Dedifferentiated amniotic fluid mesenchymal stem cell (primary cell): ENCODE measurements around the gene CATSPER1.
"Not testable (repeated sequence)": the region's sequence is repeated elsewhere in the genome, so short reads cannot be mapped to it uniquely, and the experiment has no call there.

Experiments used
- DNase-seq: peaks from one replicate; pipeline ENCODE4 v3.0.0-alpha.2; 2016; ENCODE audit errors: extremely low spot score

The CATSPER1 gene

DNA sequence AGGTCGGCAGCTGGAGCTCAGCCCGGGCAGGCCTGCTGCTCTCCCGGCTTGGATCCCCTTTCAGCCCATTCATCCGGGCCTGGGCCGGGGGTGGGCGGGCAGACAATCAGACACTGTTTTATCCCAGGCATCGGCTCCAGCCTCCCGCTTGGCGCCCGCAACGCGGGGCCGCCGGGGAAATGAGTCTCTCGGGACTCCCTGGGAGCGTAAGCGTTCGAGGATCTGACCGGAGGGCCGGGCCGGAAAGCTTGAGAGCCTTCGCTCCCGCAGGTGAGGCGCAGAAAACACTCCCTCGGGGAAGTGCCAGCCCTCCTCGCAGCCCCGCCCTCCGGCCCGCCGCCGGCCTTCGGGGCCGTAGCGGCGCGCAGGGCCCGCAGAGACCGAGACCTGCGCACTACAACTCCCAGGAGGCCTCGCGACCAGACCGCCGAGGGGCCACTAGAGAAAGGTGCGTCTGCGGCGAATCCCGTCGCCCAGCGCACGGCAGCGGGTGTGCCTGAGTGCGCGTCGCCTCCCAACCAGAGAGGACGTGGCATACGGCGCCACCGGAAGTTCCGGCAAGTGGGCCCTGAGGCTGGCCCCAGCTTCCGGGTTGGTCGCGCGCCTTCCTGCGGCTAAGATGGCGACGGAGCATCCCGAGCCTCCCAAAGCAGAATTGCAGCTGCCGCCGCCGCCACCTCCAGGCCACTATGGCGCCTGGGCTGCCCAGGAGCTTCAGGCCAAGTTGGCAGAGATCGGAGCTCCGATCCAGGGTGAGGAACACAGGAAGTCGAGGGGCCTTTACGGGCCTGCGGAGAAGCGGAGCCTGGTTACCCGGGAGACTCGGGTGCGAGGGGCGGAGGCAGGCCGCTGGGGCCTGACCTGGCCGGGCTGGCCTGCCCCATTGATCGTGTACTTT lies 25.7 kb upstream of the CATSPER1 start, which contains the start of gene SF3B2:
SF3B2 (plus strand) TSS at position 599 of the 898 bp plus-strand sequence; CDS start at position 620, 21 bp downstream.
- DNase-seq = peak; percentile 91

DNA sequence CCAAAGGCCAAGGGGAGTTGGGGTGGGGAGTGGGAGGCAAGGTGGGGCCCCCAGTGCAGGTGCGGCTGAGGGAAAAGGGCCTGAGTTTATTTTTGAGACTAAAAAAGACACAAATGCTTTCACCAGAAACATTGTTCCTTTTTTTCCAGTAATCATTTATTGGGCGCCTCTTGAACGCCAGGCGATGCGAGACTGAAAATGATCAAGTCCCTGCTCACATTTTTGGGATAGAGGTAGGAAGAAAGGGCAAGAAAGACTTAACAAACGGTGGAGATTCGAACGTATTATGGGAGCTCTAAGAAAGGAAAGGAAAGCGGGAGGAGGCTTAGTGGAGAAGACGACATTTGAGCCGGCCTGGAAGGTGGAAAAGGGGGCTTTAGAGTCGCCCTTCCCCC lies 25.1 kb upstream of the CATSPER1 start:
- no peak for DNase-seq

DNA sequence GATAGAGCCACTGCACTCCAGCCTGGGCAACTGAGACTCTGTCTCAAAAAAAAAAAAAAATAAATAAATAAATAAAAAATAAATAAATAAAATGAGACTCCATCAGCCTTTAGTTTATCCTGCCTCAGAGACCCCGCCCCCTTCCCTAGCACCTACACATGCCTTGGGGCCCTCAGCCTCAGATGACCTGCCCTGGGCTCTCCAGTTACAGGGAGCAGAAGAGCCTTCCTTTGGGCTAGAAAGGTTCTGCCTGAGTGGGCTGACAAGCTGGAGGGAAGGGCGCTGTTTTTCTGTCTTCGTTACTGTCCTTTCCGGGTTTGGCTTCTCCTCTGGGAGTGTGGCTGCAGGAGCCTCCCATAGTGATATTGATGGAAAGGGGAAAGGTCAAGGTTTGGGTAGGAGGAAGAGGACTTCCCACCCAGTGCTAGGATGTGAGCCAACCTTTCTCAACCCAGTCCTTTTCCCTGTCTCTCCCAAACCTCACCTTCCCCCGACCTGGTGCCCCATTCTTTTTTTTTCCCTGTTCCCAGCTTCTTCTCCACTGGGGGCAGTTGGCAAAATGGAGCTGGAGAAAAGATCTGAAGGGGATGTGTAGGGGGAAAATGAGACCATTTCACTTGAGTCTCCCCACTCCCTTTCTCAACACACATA lies 24.4 kb upstream of the CATSPER1 start:
- DNase-seq = no peak

DNA sequence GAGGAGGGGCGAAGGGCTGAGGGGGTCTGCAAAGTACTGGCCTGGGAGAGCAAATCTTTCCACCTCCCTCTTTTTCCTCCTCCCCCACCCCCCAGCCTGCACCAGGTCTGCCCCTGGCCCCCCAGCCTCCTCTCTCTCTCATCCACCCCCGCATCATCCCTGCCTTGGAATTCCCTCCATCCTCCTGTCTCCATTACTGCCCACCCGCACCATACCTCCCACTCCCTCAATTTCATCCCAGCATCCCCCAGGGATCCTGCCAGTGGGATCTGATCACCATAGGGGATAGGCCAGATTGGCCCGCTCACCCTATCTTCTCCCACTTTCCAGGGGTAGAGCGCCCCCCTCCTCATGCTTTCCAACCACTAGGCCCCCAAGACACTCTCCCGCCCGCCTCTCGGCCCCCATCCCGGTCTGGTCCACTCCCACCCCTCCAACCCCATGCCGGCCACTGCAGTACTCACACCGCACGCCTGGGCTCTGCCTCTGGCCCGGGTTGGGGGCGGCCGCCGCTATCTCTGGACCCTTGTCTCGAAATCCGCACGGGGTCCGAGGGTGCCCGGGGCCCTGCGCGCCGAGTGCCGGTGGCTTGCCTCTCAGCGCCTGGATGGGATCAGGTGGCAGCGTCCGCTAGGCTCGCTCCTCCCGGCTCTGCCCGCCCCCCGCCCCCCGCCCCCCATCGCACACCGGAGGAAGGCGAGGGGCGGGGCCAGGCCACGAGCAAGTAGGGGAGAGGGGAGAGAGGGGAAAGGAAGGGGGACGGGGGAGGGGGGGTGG lies 22.5 kb upstream of the CATSPER1 start, which contains the start of gene GAL3ST3:
GAL3ST3 (minus strand) TSS at position 615 of the 777 bp plus-strand sequence. CDS start 3,746 bp downstream, outside the sequence.
- DNase-seq = no peak

DNA sequence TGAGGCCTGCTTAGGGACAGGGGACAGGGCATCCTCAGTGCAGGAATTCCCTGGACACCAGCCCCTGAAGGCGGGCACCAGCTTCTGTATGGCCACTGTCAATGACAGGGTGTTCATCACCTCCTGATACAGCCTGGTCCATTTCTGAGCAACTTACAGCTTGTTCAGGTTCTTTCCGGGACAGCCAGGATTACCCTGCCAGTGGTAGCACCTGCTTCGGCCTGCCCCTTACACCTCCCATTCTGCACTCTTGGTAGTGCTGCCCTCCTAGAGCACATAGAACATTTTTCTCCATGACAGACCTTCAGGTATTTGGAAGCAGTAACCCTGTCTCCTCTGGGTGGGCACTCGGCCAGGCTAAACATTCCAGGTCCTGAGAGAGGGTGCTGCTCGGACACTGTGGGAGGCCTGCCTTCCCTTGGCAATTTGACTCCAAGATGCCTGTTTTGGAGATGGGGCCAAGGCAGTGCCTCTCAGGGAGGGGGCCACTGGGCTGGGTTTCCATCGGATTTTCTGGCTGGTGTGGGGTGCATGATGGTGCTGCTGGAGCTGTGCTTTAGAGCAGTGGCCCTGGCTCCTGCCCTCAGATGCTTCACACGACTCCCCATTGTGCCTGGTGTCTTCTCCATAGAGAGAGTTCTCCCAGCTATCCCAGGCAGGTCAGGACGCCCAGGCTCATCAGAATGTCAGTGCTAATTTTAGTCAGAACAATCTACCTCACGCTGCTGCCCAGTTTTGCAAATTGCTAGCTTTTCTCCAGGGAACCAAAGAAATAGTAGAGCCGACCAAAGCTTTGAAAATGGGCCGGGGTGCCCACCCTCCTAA lies 21.5 kb upstream of the CATSPER1 start:
- DNase-seq = no peak

DNA sequence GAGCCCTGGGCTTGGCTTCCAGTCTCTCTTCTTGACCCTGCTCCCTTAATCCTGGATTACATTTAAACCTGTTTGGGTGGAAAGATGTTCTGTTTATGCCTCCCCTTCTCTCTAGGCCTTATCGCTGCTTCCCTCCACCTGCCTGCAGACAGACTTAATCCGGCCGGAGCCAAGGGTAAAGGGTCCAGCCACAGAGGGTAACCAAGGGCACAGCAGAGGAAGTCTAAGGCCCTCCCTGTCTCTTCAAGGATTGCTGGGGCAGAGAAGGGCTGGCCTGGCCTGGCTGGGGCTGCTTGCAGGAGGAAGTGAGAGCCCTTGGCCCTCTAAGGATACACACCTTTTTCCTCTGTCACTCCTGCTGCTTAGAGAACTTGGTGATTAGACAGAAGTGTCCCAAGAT lies 20.6 kb upstream of the CATSPER1 start:
- no peak for DNase-seq

DNA sequence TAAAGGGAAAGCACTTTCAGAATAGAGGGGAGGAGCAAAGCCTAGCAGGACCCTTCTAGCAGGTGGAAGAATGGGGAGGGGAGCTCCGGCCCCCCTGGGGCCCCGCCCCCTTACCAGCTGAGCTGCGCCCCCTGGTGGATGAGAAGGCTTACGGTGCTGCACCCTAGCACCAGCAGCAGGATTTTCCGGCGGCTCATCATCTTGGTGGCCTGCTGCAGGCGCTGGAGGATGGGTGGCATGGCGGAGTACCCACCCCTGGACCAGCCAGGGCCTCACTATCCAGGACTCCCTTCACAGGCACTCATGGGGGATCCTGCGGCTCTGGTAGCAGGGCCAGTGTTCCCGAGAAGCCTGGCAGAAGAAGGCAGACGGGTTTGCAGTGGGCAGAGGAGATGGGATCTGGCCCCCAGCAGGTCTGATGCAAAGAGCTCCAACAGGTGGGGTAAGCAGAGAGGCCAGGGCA lies 18.9 kb upstream of the CATSPER1 start:
- peak; percentile 79 for DNase-seq

DNA sequence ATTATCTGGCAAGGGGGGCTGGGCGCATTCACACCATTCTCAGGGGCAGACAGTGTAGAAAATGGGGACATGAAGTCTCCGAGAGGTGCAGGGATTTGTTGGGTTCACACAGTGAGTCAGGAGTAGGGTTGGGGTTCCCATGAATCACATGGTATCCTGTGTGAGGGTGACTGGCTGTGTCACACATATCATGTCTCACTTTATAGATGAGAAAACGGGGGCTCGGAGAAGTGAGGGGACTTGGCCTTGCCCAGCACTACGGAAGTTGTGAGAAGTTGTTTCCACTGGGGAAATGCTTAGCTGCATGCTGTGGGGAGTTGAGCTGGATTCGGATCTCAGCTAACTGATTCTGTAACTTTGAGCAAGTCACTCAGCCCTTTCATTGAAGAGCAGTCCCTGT lies 18.5 kb upstream of the CATSPER1 start:
- no peak for DNase-seq

DNA sequence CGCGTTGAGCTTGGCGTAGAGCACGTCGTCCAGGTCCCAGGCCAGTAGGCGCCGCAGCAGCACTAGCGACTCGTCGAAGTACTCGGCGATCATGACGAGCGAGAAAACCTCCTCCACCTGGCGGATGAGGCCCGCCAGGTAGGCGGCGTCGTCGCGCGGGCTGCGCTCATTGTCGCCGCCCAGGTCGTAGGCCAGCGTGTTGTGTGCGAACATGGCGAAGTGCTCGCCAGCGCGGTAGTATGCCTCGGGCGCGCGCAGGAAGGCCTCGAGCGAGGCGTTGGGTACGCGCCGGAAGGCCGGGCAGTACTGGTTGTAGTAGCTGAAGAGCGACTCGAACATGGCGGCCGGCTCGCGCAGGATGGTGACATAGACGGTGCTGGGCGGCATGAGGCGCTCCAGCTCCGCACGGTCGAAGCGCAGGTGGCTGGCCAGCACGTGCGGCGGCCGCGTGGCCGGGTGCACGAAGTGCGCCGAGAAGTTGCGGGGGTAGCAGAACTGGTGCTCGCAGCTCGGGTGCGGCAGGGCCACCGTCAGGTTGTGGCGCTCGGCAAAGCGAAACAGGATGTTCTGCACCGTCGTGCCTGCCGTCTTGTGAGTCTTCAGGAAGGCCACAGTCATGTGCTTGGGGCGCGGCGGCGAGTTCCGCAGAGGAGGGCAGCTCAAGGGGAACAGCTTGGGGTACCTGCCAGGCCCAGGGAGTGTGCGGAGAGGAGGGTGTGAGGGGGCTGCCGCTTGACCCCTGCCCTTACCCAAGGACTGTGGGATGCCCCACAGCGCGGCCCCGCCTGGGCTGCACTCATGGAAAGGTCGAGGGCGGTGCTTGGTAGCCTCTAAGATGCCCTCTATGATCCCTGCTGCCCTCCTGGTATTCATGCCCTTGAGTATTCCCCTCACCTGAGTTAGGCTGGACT lies 17.0 kb upstream of the CATSPER1 start:
- DNase-seq = no peak

DNA sequence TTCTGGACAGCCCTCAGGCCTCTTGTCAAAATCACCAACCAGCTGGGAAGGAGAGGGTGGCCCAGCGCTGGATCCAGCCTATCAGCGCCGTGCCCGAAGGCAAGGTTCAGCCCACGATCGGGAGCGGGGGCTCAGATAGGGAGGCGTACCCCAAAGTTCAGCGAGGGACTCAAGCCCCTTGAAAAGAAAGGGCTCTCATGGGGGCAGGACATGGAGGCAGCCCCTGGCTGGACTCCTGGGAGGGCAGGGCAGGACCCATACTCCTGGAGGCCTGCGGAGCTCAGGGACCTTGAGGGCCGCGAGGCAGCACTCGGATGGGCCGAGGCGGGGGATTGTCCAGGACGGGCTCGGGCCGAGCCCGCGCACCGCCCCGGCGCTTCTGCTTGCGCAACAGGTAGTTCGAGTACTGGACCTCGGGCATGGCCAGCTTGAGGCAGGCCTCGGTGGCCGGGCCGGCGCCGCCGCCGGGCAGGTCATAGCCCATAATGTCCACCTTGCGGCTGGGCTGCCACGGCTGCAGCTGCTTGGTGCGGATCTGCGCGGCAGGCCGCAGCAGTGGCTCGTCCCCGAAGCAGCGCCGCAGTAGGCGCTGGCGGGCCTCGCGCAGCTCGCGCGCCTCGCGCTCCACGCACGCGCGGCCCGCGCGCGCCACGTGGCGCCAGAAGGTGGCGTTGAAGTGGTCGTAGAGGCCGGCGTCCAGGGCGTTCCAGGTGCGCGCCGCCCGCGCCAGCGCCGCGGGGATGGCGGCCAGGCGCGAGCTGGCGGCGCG lies 16.1 kb upstream of the CATSPER1 start:
- DNase-seq = no peak

DNA sequence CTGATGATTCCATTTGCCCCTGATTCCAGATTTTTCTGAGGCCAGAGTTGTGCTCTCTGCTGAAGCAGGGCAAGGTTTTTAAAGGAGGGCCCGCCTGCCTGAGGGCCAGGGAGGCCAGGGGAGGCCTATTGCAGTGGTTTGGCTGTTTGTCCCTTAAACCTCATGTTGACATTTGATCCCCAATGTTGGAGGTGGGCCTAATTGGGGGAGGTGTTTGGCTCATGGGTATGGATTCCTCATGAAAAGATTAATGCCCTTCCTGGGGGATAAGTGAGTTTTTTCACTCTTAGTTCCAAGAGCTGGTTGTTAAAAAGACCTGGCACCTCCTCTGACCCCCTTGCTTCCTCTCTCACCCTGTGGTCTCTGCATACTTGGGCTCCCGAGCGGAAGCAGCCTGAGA lies 13.5 kb upstream of the CATSPER1 start:
- no peak for DNase-seq

DNA sequence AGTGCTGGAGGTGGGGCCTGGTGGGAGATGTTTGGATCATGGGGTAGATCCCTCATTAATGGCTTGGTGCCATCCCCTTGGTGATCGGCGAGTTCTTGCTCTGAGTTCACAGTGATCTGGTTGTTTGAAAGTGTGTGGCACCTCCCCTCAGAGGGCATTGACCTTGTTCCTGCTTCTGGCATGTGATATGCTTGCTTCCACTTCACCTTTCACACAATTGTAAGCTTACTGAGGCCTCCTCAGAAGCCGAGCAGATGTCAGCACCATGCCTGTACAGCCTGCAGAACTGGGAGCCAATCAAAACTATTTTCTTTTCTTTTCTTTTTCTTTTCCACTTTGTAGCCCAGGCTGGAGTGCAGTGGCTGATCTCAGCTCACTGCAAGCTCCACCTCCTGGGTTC lies 11.0 kb upstream of the CATSPER1 start:
- DNase-seq = no peak

DNA sequence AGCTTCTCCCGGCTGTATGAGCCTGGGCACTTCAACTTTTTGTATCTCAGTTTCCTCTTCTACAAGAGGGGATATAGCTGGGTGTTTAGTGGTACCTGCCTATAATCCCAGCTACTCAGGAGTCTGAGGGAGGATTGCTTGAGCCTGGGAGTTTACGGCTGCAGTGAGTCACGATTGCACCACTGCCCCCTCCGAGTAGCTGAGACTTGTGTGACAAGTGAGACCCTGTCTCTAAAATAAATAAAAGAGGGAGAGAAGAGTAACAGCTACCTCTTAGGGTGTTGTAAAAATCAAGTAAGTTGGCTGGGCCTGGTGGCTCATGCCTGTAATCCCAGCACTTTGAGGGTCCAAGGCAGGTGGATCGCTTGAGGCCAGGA lies 10.0 kb upstream of the CATSPER1 start:
- DNase-seq = no peak

DNA sequence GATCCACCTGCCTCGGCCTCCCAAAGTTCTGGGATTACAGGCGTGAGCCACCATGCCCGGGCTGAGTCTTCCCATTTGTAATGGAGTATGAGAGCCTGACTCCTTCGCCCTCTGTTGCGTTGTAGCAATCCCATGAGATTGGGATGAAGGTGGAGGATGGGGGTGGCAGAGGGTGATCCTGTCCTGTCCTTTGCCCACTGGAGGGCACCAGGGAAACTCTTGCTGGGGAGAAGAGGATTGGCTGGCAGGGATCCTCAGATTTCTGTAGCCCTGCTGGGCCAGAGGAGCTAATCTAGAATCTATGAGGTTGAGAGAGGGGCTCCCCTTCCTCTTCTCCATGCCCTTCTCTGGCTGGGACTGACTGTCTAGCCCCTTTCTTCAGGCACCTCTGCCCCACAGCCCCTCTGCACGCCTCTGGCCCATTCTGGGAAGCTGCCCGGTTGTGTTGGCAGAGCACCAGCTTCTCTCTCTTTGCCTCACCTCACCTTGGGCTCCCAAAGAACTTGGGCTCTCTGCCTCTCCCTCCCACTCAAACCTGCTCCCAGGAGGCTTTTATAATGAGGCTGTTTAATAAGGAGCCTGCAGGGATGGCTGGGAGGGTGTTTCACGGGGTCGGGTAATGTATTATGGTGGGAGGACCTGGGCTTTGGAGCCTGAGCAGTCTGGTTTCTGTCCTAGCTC lies 9.5 kb upstream of the CATSPER1 start:
- DNase-seq = no peak

DNA sequence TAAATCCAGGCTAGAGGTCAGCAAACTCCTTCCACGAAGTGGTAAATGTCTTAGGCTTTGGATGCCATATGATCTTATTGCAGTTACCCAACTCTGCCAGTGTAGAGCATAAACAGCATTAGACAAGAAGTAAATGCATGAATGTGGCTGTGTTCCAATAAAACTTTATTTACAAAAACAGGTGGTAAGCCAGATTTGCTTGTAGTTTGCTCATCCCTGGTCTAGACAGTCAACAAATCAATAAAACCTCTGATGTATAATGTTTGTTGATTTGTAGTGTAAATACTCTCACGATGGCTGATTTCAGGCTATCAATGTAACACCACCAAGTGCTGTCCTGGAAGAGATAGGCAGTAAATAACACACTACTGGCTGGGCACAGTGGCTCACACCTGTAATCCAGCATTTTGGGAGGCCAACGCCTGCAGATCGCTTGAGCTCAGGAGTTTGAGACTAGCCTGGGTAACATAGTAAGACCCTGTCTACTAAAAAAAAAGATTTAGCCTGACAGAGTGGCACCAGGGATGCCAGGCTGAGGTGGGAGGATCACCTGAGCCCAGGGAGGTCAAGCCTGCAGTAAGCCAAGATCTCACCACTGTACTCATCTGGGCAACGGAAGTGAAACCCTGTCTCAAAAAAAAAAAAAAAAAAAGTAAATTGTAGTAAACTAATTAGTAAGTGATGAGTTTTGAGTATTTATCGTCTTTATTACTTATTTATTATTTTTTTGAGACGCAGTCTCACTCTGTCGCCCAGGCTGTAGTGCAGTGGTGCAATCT lies 6.9 kb upstream of the CATSPER1 start:
- DNase-seq = no peak

DNA sequence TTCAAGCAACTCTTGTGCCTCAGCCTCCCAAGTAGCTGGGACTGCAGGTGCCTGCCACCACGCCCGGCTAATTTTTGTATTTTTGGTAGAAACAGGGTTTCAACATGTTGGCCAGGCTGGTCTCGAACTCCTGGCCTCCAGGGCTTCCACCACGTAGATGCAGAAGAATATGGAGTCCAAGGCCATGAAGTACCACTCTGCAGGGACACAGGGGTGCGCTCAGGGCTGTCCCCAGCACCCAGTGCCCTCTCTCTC lies 3.2 kb downstream of the CATSPER1 start:
- not testable (repeated sequence) for DNase-seq

DNA sequence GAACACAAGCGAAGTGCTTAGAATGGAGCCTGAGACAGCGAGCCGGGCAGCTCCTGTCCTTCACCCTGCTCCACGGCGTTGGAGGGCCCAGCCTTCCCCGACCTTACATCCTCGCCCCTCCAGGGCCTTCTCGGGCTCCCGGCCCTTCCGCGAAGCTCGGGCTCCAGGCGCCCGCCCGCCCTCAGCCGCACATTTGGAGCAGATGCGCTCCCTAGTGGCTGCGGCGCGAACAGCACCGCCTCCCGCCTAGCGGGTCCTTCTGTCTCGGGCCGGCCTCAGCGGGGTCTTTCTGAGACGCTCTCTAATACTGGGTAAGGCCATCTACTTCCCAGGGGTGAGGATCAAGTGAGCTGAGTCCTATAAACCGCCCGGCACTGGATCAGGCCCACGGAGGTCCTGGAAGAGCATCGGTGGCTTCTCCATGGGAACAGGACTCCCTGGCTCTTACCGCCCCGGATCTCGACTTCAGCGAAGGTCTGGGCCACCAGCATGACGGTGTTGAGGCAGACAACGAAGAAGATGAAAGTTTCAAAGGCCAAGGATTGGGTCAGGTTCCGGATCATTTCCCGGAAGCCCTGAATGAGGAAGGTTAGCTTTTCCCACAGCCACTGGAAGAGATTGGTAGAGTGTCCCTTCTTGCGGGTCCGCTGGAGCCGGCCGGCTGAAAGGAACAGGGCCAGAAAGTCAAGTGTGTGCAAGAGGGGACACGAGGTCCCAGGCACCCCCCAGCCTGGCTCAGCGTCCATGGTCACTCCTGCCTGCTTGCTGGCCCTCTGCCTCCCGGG lies 3.7 kb downstream of the CATSPER1 start:
- DNase-seq = no peak
